ENCODE results near the gene FOXK2.
"Not testable (repeated sequence)": the region's sequence is repeated elsewhere in the genome, so short reads cannot be mapped to it uniquely, and the experiment has no call there.

The FOXK2 gene

DNA sequence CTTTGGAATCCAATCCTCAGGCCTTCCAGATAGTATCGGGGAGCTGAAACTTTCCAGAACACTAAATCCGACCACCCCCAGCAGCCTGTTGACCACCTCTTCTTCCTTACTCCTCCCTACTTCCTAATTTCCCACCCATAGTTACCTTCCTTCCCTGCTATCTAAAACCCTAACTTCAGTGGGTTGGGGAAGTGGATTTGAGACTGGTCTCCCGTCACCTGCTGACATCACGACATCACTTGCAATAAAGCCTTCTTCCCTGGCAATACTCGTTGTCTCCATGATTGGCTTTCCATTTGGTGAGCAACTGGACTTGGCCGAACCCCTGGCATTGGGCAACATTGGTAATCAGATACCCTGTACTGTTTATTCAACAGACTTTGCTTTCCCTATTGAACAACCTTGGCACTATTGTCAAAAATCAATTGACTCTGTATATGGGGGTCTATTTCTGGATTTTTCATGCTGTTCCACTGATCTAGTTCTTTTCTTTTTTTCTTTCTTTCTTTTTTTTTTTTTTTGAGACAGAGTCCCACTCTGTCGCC, 11.8 kb upstream of the FOXK2 start:
- TF ChIP-seq, protein P1, sequence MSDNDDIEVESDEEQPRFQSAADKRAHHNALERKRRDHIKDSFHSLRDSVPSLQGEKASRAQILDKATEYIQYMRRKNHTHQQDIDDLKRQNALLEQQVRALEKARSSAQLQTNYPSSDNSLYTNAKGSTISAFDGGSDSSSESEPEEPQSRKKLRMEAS (IDR thresholded peaks at IDR 0.05; ENCODE audit: low read depth, low read length), result no peak
- no peak for TF ChIP-seq POLR2A (IDR thresholded peaks at IDR 0.05; ENCODE audit: extremely low read depth, insufficient read length)
- H3K4me3 ChIP-seq (ENCODE audit: low read depth, low read length), result no peak overlapping the region
- DNase-seq (ENCODE audit: low read depth), result no peak

DNA sequence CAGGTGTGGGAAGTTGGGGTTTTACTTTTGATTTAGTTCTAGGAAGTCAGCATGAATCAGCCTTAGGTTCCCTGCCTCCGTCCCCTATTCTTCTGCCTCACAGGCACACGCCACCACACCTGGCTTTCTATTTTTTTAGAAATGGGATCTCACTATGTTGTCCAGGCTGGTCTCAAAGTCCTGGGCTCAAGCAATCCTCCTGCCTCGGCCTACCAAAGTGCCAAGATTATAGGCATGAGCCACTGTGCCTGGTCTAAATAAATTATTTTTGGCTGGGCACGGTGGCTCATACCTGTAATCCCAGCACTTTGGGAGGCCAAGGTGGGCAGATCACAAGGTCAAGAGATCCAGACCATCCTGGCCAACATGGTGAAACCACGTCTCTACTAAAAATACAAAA, 7.9 kb upstream of the FOXK2 start:
- not testable (repeated sequence) for H3K4me3 ChIP-seq (ENCODE audit: low read depth, low read length); DNase-seq (ENCODE audit: low read depth)

DNA sequence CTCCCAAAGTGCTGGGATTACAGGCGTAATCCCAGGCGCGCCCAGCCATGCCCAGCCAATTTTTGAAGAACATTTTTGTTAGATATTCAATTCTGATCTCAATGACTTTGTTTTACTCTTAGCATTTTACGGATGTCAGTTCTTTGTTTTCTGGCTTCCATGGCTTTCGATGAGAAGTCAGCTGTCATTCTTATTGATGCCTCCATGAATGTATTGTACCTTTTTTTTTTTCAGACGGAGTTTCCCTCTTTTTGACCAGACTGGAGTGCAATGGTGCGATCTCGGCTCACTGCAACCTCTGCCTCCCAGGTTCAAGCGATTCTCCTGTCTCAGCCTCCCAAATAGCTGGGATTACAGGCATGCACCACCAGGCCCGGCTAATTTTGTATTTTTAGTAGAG, 5.7 kb upstream of the FOXK2 start:
- not testable (repeated sequence) for DNase-seq (ENCODE audit: low read depth); H3K4me3 ChIP-seq (ENCODE audit: low read depth, low read length)

DNA sequence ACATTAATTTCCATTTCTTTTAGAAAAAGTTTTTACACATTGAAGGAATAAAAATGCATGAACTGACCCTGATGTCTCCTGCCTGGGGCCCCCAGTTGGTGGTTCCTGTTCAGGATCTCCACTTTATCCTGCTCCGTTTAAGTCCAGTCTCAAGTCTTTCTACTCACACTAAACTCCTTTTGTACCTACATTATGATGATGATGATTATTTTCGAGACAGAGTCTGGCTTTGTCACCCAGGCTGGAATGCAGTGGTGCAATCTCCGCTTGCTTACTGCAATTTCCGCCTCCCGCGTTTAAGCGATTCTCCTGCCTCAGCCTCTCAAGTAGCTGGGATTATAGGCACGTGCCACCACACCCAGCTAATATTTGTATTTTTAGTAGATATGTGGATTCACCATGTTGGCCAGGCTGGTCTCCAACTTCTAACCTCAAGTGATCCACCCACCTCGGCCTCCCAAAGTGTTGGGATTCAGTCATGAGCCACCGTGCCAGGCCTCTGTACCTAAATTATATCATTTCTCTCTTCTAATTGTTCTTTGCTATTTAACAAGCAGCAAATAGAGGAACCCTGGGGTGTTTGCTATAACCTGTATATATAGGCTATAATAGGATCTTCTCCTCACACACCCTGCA, 2.2 kb upstream of the FOXK2 start:
- TF ChIP-seq, protein P2, sequence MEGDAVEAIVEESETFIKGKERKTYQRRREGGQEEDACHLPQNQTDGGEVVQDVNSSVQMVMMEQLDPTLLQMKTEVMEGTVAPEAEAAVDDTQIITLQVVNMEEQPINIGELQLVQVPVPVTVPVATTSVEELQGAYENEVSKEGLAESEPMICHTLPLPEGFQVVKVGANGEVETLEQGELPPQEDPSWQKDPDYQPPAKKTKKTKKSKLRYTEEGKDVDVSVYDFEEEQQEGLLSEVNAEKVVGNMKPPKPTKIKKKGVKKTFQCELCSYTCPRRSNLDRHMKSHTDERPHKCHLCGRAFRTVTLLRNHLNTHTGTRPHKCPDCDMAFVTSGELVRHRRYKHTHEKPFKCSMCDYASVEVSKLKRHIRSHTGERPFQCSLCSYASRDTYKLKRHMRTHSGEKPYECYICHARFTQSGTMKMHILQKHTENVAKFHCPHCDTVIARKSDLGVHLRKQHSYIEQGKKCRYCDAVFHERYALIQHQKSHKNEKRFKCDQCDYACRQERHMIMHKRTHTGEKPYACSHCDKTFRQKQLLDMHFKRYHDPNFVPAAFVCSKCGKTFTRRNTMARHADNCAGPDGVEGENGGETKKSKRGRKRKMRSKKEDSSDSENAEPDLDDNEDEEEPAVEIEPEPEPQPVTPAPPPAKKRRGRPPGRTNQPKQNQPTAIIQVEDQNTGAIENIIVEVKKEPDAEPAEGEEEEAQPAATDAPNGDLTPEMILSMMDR (IDR thresholded peaks at IDR 0.05; ENCODE audit: low read depth, low read length), result no peak
- TF ChIP-seq, protein P1 (IDR thresholded peaks at IDR 0.05; ENCODE audit: low read depth, low read length), result no peak
- TF ChIP-seq MYC (IDR thresholded peaks at IDR 0.05; ENCODE audit: low read depth, low read length), result no peak
- TF ChIP-seq POLR2A (IDR thresholded peaks at IDR 0.05; ENCODE audit: extremely low read depth, insufficient read length), result no peak
- DNase-seq (ENCODE audit: low read depth), result no peak
- no peak overlapping the region for H3K4me3 ChIP-seq (ENCODE audit: low read depth, low read length)

DNA sequence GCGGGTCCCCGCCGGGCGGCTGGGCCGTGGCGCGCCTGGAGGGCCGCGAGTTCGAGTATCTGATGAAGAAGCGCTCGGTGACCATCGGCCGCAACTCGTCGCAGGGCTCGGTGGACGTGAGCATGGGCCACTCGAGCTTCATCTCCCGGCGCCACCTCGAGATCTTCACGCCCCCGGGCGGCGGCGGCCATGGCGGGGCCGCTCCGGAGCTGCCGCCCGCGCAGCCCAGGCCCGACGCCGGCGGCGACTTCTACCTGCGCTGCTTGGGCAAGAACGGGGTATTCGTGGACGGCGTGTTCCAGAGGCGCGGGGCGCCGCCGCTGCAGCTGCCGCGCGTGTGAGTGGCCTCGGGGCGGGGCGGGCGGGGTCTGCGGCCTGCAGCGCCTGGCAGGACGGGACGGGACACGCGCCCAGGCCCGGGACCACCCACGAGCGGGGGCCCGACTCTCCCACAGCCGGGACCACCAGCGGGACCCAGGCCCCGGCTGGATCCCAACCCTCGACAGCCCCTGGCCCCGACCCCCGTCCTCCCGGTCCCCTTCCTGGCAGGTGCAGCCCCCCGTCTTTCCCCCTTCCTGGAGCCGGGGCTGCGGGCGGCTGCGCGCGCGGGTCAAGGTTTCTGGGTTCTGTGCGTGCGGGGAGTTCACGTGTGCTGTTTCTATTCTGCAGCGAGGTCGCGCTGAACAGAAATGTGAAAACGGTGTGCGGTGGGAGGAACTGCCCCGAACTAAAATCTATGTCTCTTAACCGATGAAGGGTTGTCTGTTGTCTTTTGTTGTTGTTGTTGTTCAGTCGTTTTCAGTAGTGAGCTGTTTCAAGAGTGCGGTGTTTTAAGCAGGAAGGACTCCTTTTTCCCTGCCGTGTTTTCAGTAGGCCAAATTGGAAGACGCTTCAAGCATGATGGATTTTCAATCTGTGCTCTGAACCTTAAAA, 705 bp downstream of the FOXK2 start:
- DNase-seq (ENCODE audit: low read depth), result peak; percentile 52
- TF ChIP-seq MYC (IDR thresholded peaks at IDR 0.05; ENCODE audit: low read depth, low read length), result no peak
- TF ChIP-seq, protein P2 (IDR thresholded peaks at IDR 0.05; ENCODE audit: low read depth, low read length), result no peak
- no peak for TF ChIP-seq POLR2A (IDR thresholded peaks at IDR 0.05; ENCODE audit: extremely low read depth, insufficient read length)
- TF ChIP-seq, protein P1 (IDR thresholded peaks at IDR 0.05; ENCODE audit: low read depth, low read length), result peak; percentile 29; the same call in 1 of the 2 replicates
- H3K4me3 ChIP-seq (ENCODE audit: low read depth, low read length), result peak overlapping the region; percentile 81

DNA sequence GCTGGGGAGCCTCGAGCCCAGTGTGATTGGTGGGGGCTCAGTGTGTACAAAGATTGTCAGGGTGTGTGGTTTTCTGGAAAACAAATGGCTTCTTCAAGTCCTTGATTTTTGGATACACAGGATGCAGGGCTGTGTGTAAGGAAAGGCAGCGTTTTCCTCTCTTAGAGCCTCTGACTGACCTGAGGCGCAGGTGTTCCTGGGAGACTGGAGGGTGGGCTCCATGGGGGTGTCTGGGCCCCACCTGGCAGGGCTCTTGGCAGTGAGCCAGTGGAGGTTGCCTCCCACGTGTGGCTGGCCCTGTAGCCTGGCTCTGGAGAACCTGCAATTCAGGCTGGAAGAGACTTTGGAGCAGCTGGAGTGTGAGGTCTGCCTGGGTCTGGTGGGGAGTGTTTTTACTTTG, 5.0 kb downstream of the FOXK2 start:
- H3K4me3 ChIP-seq (ENCODE audit: low read depth, low read length), result no peak overlapping the region
- DNase-seq (ENCODE audit: low read depth), result no peak
- TF ChIP-seq, protein P2 (IDR thresholded peaks at IDR 0.05; ENCODE audit: low read depth, low read length), result no peak
- TF ChIP-seq MYC (IDR thresholded peaks at IDR 0.05; ENCODE audit: low read depth, low read length) (no peak), POLR2A (IDR thresholded peaks at IDR 0.05; ENCODE audit: extremely low read depth, insufficient read length) (no peak)
- TF ChIP-seq, protein P1 (IDR thresholded peaks at IDR 0.05; ENCODE audit: low read depth, low read length), result no peak

DNA sequence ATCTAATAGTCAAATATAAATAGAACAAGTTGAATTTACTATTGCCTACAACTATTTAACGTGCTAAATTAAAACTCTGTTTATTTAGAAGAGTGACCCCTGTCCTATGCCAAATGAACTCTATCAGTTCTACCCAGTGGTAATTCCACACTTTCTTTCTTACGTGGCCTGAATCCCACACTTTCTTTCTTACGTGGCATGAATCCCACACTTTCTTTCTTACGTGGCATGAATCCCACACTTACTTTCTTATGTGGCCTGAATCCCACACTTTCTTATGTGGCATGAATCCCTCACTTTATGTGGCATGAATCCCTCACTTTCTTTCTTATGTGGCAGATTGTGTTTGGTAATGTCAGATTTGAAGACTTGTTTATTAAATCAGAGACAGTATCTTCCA, 6.2 kb downstream of the FOXK2 start:
- TF ChIP-seq POLR2A (IDR thresholded peaks at IDR 0.05; ENCODE audit: extremely low read depth, insufficient read length), result no peak
- no peak for TF ChIP-seq MYC (IDR thresholded peaks at IDR 0.05; ENCODE audit: low read depth, low read length)
- TF ChIP-seq, protein P1 (IDR thresholded peaks at IDR 0.05; ENCODE audit: low read depth, low read length), result no peak
- TF ChIP-seq, protein P2 (IDR thresholded peaks at IDR 0.05; ENCODE audit: low read depth, low read length), result no peak
- DNase-seq (ENCODE audit: low read depth), result no peak
- H3K4me3 ChIP-seq (ENCODE audit: low read depth, low read length), result no peak overlapping the region

Data from NB4 (cell line).